SK-N-SH treated with all-trans-retinoic acid at 6 μM for 48 hours (cell line): ENCODE results near the gene C10orf143.

Experiments used
- ATAC-seq: fragments of 200-7000 bp; cut with Tn5 transposase; 3 replicates; pipeline ENCODE4 v1.9.1; 2020; ENCODE audit warnings: mild to moderate bottlenecking, moderate library complexity
- BACH2 ChIP-seq: fragments of 250-450 bp; sonication (Bioruptor Pico); IDR thresholded peaks from 2 replicates; pipeline ENCODE4 v1.9.0; 2021; ENCODE audit warnings: mild to moderate bottlenecking, borderline replicate concordance
- CREB5 ChIP-seq: fragments of 250-450 bp; sonication (Bioruptor Pico); IDR thresholded peaks from 2 replicates; pipeline ENCODE4 v1.5.1; 2020; ENCODE audit warnings: low read depth, mild to moderate bottlenecking, moderate library complexity
- CSDC2 ChIP-seq: fragments of 250-450 bp; sonication (Bioruptor Pico); IDR thresholded peaks from 2 replicates; pipeline ENCODE4 v1.5.0; 2020; ENCODE audit warnings: mild to moderate bottlenecking, moderate library complexity
- CSRNP3 ChIP-seq: fragments of 250-450 bp; sonication (Bioruptor Pico); IDR thresholded peaks from 2 replicates; pipeline ENCODE4 v1.5.1; 2021; ENCODE audit warnings: mild to moderate bottlenecking, moderate library complexity
- ESRRG ChIP-seq: fragments of 250-450 bp; sonication (Bioruptor Pico); IDR thresholded peaks from 2 replicates; pipeline ENCODE4 v1.6.1; 2021; ENCODE audit warnings: mild to moderate bottlenecking
- GLIS3 ChIP-seq: fragments of 250-450 bp; sonication (Bioruptor Pico); IDR thresholded peaks from 2 replicates; pipeline ENCODE4 v1.5.0; 2020; ENCODE audit warnings: mild to moderate bottlenecking, moderate library complexity
- ISL1 ChIP-seq: fragments of 250-450 bp; sonication (Bioruptor Pico); IDR thresholded peaks from 2 replicates; pipeline ENCODE4 v2.1.2; 2022; ENCODE audit warnings: mild to moderate bottlenecking, moderate library complexity
- OSR1 ChIP-seq: fragments of 250-450 bp; sonication (Bioruptor Pico); IDR thresholded peaks from 2 replicates; pipeline ENCODE4 v1.8.0; 2022; ENCODE audit warnings: moderate library complexity, mild to moderate bottlenecking, inconsistent platforms
- PPARA ChIP-seq: fragments of 250-450 bp; sonication (Bioruptor Pico); IDR thresholded peaks from 2 replicates; pipeline ENCODE4 v1.5.0; 2020; ENCODE audit warnings: mild to moderate bottlenecking, borderline replicate concordance
- RARB ChIP-seq: fragments of 250-450 bp; sonication (Bioruptor Pico); IDR thresholded peaks from 2 replicates; pipeline ENCODE4 v1.8.0; 2021; ENCODE audit warnings: mild to moderate bottlenecking, moderate library complexity
- SNAI2 ChIP-seq: fragments of 250-450 bp; sonication (Bioruptor Pico); IDR thresholded peaks from 2 replicates; pipeline ENCODE4 v1.5.0; 2020; ENCODE audit warnings: mild to moderate bottlenecking, moderate library complexity
- TCF4 ChIP-seq: fragments of 250-450 bp; sonication (Bioruptor Pico); IDR thresholded peaks from 2 replicates; pipeline ENCODE4 v1.8.0; 2021; ENCODE audit warnings: mild to moderate bottlenecking, moderate library complexity, borderline replicate concordance
- TOX ChIP-seq: fragments of 250-450 bp; sonication (Bioruptor Pico); IDR thresholded peaks from 2 replicates; pipeline ENCODE4 v1.8.0; 2021; ENCODE audit warnings: mild to moderate bottlenecking, moderate library complexity, borderline replicate concordance
- ZC3H10 ChIP-seq: fragments of 250-450 bp; sonication (Bioruptor Pico); IDR thresholded peaks from 2 replicates; pipeline ENCODE4 v1.5.1; 2021; ENCODE audit warnings: mild to moderate bottlenecking, moderate library complexity
- ZNF70 ChIP-seq: fragments of 450-650 bp; formaldehyde crosslinking; IDR thresholded peaks from 2 replicates; pipeline ENCODE4 v1.5.0; 2020; ENCODE audit warnings: mild to moderate bottlenecking, moderate library complexity
- ZNF8 ChIP-seq: fragments of 450-650 bp; formaldehyde crosslinking; IDR thresholded peaks from 2 replicates; pipeline ENCODE4 v1.5.0; 2020; ENCODE audit warnings: mild to moderate bottlenecking, moderate library complexity
- TF ChIP-seq, protein P1 (sequence below): fragments of 250-450 bp; sonication (Bioruptor Pico); IDR thresholded peaks from 2 replicates; pipeline ENCODE4 v1.8.0; 2021; ENCODE audit warnings: low read depth, mild to moderate bottlenecking, moderate library complexity, borderline replicate concordance
- TF ChIP-seq, protein P2 (sequence below): fragments of 250-450 bp; sonication (Bioruptor Pico); IDR thresholded peaks from 2 replicates; pipeline ENCODE4 v1.5.0; 2020; ENCODE audit warnings: mild to moderate bottlenecking, moderate library complexity

The C10orf143 gene

GRCh38 chr10:130040817-130041330 lies 69.8 kb downstream of the C10orf143 start:
- TF ChIP-seq GLIS3 (CRISPR knock-in tag) (no peak), RARB (CRISPR knock-in tag) (no peak), BACH2 (CRISPR knock-in tag) (no peak), ISL1 (CRISPR knock-in tag) (no peak), PPARA (CRISPR knock-in tag) (no peak), CSRNP3 (CRISPR knock-in tag) (no peak), CREB5 (no peak), OSR1 (CRISPR knock-in tag) (no peak), ZNF8 (CRISPR knock-in tag) (no peak)
- no peak for ATAC-seq

DNA sequence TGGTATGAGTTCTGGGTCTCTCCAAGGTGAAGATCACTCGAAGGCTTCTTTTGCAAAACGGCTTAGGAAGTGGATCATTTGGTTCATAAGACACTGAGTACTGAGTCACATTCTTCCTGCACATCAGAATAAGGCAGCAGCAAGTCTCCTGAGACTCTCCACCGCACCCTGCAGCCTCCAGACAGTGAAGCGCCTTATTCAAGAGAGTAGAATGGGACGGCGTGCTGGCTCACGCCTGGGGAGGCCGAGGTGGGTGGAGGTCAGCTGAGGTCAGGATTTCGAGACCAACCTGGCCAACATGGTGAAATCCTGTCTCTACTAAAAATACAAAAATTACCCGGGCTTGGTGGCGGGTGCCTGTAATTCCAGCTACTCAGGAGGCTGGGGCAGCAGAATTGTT lies 70.3 kb downstream of the C10orf143 start:
- ATAC-seq, result no peak
- TF ChIP-seq ZC3H10 (CRISPR knock-in tag) (no peak), SNAI2 (CRISPR knock-in tag) (no peak), TOX (CRISPR knock-in tag) (no peak), PPARA (CRISPR knock-in tag) (no peak), ESRRG (CRISPR knock-in tag) (no peak), CSDC2 (no peak), OSR1 (CRISPR knock-in tag) (no peak)
- TF ChIP-seq, protein P1, sequence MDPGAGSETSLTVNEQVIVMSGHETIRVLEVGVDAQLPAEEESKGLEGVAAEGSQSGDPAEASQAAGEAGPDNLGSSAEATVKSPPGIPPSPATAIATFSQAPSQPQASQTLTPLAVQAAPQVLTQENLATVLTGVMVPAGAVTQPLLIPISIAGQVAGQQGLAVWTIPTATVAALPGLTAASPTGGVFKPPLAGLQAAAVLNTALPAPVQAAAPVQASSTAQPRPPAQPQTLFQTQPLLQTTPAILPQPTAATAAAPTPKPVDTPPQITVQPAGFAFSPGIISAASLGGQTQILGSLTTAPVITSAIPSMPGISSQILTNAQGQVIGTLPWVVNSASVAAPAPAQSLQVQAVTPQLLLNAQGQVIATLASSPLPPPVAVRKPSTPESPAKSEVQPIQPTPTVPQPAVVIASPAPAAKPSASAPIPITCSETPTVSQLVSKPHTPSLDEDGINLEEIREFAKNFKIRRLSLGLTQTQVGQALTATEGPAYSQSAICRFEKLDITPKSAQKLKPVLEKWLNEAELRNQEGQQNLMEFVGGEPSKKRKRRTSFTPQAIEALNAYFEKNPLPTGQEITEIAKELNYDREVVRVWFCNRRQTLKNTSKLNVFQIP (CRISPR knock-in tag), result no peak
- TF ChIP-seq, protein P2, sequence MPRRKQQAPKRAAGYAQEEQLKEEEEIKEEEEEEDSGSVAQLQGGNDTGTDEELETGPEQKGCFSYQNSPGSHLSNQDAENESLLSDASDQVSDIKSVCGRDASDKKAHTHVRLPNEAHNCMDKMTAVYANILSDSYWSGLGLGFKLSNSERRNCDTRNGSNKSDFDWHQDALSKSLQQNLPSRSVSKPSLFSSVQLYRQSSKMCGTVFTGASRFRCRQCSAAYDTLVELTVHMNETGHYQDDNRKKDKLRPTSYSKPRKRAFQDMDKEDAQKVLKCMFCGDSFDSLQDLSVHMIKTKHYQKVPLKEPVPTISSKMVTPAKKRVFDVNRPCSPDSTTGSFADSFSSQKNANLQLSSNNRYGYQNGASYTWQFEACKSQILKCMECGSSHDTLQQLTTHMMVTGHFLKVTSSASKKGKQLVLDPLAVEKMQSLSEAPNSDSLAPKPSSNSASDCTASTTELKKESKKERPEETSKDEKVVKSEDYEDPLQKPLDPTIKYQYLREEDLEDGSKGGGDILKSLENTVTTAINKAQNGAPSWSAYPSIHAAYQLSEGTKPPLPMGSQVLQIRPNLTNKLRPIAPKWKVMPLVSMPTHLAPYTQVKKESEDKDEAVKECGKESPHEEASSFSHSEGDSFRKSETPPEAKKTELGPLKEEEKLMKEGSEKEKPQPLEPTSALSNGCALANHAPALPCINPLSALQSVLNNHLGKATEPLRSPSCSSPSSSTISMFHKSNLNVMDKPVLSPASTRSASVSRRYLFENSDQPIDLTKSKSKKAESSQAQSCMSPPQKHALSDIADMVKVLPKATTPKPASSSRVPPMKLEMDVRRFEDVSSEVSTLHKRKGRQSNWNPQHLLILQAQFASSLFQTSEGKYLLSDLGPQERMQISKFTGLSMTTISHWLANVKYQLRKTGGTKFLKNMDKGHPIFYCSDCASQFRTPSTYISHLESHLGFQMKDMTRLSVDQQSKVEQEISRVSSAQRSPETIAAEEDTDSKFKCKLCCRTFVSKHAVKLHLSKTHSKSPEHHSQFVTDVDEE (CRISPR knock-in tag), result no peak

GRCh38 chr10:130039141-130039540 lies 71.5 kb downstream of the C10orf143 start:
- no peak for ATAC-seq
- no peak for TF ChIP-seq CREB5
- no peak for TF ChIP-seq TCF4 (CRISPR knock-in tag)
- TF ChIP-seq CSRNP3 (CRISPR knock-in tag), result no peak
- no peak for TF ChIP-seq BACH2 (CRISPR knock-in tag)
- TF ChIP-seq ZC3H10 (CRISPR knock-in tag), result no peak
- TF ChIP-seq GLIS3 (CRISPR knock-in tag), result no peak

- ATAC-seq, result no peak
- TF ChIP-seq SNAI2 (CRISPR knock-in tag) (no peak), GLIS3 (CRISPR knock-in tag) (no peak), ZNF70 (CRISPR knock-in tag) (no peak), OSR1 (CRISPR knock-in tag) (no peak), BACH2 (CRISPR knock-in tag) (no peak), ESRRG (CRISPR knock-in tag) (no peak)
Measured at GRCh38 chr10:130038611-130039109, 72.0 kb downstream of the C10orf143 start.
